Hindlimb muscle (tissue), 1 donor: ENCODE measurements around the gene SMARCD3. TPM values are rescaled to one million over a fixed set of nuclear protein-coding genes. Genes with fewer than 3 reads are reported as not detected.

Source experiments
- DNase-seq: peaks from one replicate; pipeline ENCODE4 v3.0.0-alpha.2; 2013
- polyA plus RNA-seq: library from polyadenylated mRNA; unstranded; fragments of 120-200 nt; gene quantifications from one replicate; pipeline ENCODE4 v1.2.1, GENCODE V29; 2013; ENCODE audit not compliant: insufficient read length

SMARCD3 gene
- polyA plus RNA-seq, 1 donor, result 180 TPM

- no peak for DNase-seq
Observed at GRCh38 chr7:151236406-151236805, 12.1 kb downstream of the SMARCD3 start.

GRCh38 chr7:151235091-151235787 lies 13.3 kb downstream of the SMARCD3 start:
- DNase-seq, result no peak

- DNase-seq, result no peak
Observed at GRCh38 chr7:151233804-151234203, 14.7 kb downstream of the SMARCD3 start.

- DNase-seq, result no peak
Observed at GRCh38 chr7:151232917-151233701, 15.4 kb downstream of the SMARCD3 start.

GRCh38 chr7:151232091-151232916 lies 16.2 kb downstream of the SMARCD3 start, which contains the start of gene CHPF2:
TSS of gene CHPF2 (plus strand) at chr7:151232483. CDS start at chr7:151234012, 1,529 bp downstream.
- DNase-seq, result peak; percentile 89

GRCh38 chr7:151231080-151231479 lies 17.4 kb downstream of the SMARCD3 start:
- DNase-seq, result no peak

- DNase-seq, result no peak
Observed at GRCh38 chr7:151229249-151229648, 19.2 kb downstream of the SMARCD3 start.

- DNase-seq, result no peak
Observed at GRCh38 chr7:151228024-151228866, 20.2 kb downstream of the SMARCD3 start.

- DNase-seq, result peak; percentile 99
Observed at GRCh38 chr7:151226875-151227782, 21.4 kb downstream of the SMARCD3 start, which contains the start of gene ABCF2. TSS of gene ABCF2 (minus strand) at chr7:151227205. CDS start at chr7:151226458, 747 bp downstream.

- no peak for DNase-seq
Observed at GRCh38 chr7:151226560-151226874, 22.0 kb downstream of the SMARCD3 start.

GRCh38 chr7:151225948-151226510 lies 22.5 kb downstream of the SMARCD3 start:
- DNase-seq, result no peak

- DNase-seq, result no peak
Observed at GRCh38 chr7:151223728-151224127, 24.8 kb downstream of the SMARCD3 start.

- no peak for DNase-seq
Observed at GRCh38 chr7:151218170-151218569, 30.3 kb downstream of the SMARCD3 start.

- DNase-seq, result no peak
Observed at GRCh38 chr7:151215396-151215795, 33.1 kb downstream of the SMARCD3 start.

GRCh38 chr7:151213826-151214225 lies 34.7 kb downstream of the SMARCD3 start:
- DNase-seq, result no peak

- no peak for DNase-seq
Observed at GRCh38 chr7:151212626-151213025, 35.9 kb downstream of the SMARCD3 start.

GRCh38 chr7:151211155-151211772 lies 37.2 kb downstream of the SMARCD3 start:
- DNase-seq, result no peak

- DNase-seq, result no peak
Observed at GRCh38 chr7:151210087-151210854, 38.2 kb downstream of the SMARCD3 start, which contains the start of gene H2BK1. TSS of gene H2BK1 (minus strand) at chr7:151210488. CDS start at chr7:151210318, 170 bp downstream.

- DNase-seq, result no peak
Observed at GRCh38 chr7:151209588-151209987, 38.9 kb downstream of the SMARCD3 start.
